Skeletal muscle satellite cell (primary cell): ENCODE measurements around the gene GPD1L.

ENCODE experiments used
- H3K27me3 ChIP-seq: 2 replicates; pipeline ENCODE4 v1.7.0; 2013; ENCODE audit warnings: low read length; ENCODE audit not compliant: control insufficient read depth, insufficient read depth
- H3K36me3 ChIP-seq: 2 replicates; pipeline ENCODE4 v1.7.0; 2013; ENCODE audit warnings: mild to moderate bottlenecking, control low read depth, low read length; ENCODE audit not compliant: insufficient read depth
- H3K4me1 ChIP-seq: 2 replicates; pipeline ENCODE4 v1.7.0; 2013; ENCODE audit warnings: low read length; ENCODE audit not compliant: control insufficient read depth, insufficient read depth
- H3K4me2 ChIP-seq: 2 replicates; pipeline ENCODE4 v1.7.0; 2013; ENCODE audit warnings: mild to moderate bottlenecking, low read length
- H3K4me3 ChIP-seq: 2 replicates; pipeline ENCODE4 v1.7.0; 2013; ENCODE audit warnings: low read length
- H3K9ac ChIP-seq: 2 replicates; pipeline ENCODE4 v1.7.0; 2013; ENCODE audit warnings: mild to moderate bottlenecking, low read depth, low read length, moderate library complexity
- H3K9me3 ChIP-seq: replicated peaks from 2 replicates; pipeline ENCODE4 v1.7.0; 2013; ENCODE audit warnings: mild to moderate bottlenecking, control low read depth, low read length

Gene GPD1L

DNA sequence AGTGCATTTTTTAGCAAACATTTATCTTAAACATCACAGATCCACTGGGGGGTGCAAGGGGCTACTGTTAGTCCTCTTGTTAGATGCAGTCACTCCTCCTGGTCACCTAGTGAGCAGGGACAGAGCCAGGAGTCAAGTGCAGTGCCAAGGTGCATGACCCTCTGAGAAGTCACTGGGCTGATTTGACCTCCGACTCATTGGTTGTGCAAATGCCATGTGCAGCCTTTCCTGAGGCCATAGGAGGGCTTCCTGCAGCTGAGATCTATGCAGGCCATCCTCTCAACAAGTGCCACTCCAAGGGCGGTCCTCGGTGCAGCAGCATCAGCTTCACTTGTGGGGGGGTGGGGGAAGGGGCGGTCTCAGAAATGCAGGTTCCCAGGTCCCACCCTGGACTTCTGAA lies 60.2 kb downstream of the GPD1L start:
- Histone ChIP-seq H3K9me3 (no peaks in the 10 kb centered on the region), H3K36me3 (no peaks in the 10 kb centered on the region), H3K4me1 (no peaks in the 10 kb centered on the region), H3K4me2 (no peak overlapping the region), H3K4me3 (no peak overlapping the region), H3K9ac (no peak overlapping the region), H3K27me3 (no peaks in the 10 kb centered on the region)

DNA sequence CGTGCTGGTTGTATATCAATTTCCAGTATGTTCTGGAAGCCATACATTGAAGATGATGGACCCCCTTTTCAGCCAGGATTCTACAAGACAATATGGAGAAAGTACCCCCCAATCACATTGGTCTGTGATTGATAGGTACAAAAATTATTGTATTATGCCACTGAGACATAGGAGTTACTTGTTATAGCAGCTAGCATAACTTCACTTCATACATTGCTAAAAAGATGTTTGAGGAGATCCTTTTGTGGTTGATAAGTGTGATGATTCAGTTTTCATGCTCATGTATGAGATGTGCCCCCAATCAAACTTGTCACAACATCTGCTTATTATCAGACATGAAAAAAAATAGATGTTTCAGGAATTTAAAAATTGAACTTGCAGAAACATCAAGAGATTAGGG lies 66.0 kb downstream of the GPD1L start:
- Histone ChIP-seq H3K27me3 (no peaks in the 10 kb centered on the region), H3K9ac (no peak overlapping the region), H3K4me3 (no peak overlapping the region), H3K9me3 (no peaks in the 10 kb centered on the region), H3K36me3 (no peaks in the 10 kb centered on the region), H3K4me1 (peaks cover 1% of the 10 kb centered on the region), H3K4me2 (no peak overlapping the region)

DNA sequence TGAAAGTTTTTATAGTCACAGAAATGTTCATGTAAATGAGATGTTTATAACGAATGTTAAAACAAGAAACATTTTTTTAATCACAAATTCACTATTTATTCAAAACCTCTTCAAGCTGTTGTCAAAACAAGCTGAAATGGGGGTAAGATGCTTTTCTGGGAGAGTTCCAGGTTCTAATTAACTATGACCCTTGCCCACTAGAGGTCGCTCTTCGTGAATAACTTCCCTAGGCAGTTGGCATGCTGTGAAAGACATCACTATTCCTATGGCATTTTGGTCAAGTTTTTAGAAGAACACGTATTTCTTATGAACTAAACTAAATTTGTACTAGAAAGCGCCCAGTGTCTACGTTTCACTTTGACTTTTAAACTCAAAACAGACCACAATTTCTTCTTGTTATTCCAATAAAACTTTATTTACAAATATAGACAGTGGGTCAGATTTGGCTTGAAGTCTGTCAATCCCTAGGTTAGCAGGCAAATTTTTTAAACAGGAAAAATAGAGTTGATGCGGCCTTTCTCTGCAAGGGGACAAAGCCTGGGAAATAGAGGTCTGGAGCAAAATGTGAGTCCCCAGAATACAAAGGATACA lies 69.3 kb downstream of the GPD1L start:
- Histone ChIP-seq H3K4me1 (peaks cover 5% of the 10 kb centered on the region), H3K4me3 (no peak overlapping the region), H3K27me3 (no peaks in the 10 kb centered on the region), H3K9ac (no peak overlapping the region), H3K9me3 (no peaks in the 10 kb centered on the region), H3K36me3 (no peaks in the 10 kb centered on the region), H3K4me2 (no peak overlapping the region)

- Histone ChIP-seq H3K4me1 (peaks cover 5% of the 10 kb centered on the region), H3K36me3 (no peaks in the 10 kb centered on the region), H3K9ac (no peak overlapping the region), H3K27me3 (no peaks in the 10 kb centered on the region), H3K4me3 (no peak overlapping the region), H3K4me2 (peak overlapping the region; percentile 51), H3K9me3 (no peaks in the 10 kb centered on the region)
Measured at GRCh38 chr3:32176989-32177701, 70.7 kb downstream of the GPD1L start.

- H3K9ac ChIP-seq = no peak overlapping the region
Measured at GRCh38 chr3:32177702-32178198, 71.3 kb downstream of the GPD1L start.

GRCh38 chr3:32180141-32180784 lies 73.8 kb downstream of the GPD1L start:
- H3K9ac ChIP-seq = no peak overlapping the region
- no peak overlapping the region for H3K4me2 ChIP-seq
- peaks cover 5% of the 10 kb centered on the region for H3K4me1 ChIP-seq
- H3K9me3 ChIP-seq = no peaks in the 10 kb centered on the region
- H3K27me3 ChIP-seq = no peaks in the 10 kb centered on the region
- no peaks in the 10 kb centered on the region for H3K36me3 ChIP-seq
- H3K4me3 ChIP-seq = no peak overlapping the region

More at GRCh38 chr3:32177702-32178198, 71.3 kb downstream of the GPD1L start:
- peaks cover 5% of the 10 kb centered on the region for H3K4me1 ChIP-seq
- H3K4me2 ChIP-seq = peak overlapping the region; percentile 51
- H3K36me3 ChIP-seq = no peaks in the 10 kb centered on the region
- no peaks in the 10 kb centered on the region for H3K9me3 ChIP-seq
- no peaks in the 10 kb centered on the region for H3K27me3 ChIP-seq
- H3K4me3 ChIP-seq = no peak overlapping the region

- H3K36me3 ChIP-seq = no peaks in the 10 kb centered on the region
- H3K4me3 ChIP-seq = no peak overlapping the region
- H3K9ac ChIP-seq = no peak overlapping the region
- H3K4me2 ChIP-seq = no peak overlapping the region
- no peaks in the 10 kb centered on the region for H3K27me3 ChIP-seq
- H3K4me1 ChIP-seq = peaks cover 5% of the 10 kb centered on the region
- H3K9me3 ChIP-seq = no peaks in the 10 kb centered on the region
Measured at GRCh38 chr3:32181365-32181764, 74.9 kb downstream of the GPD1L start.

DNA sequence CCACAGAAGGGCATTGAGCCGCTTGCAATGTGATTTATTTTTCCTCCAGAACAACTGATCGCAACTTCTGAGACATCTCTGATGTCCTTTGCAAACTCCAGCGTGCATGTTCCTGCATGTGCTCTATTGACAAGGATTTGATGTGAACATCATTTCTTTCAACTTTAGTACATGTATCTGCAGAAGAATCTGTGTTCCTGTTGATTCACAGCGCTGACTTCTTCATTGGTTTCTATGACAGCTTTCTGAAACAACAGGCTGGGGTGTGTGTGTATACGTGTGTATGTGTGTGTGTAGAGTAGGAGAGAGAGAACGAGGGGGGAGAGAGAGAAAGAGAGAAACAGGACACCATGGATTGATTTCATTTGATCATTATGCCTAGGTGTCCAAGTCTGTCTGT lies 75.4 kb downstream of the GPD1L start:
- Histone ChIP-seq H3K9me3 (no peaks in the 10 kb centered on the region), H3K4me3 (no peak overlapping the region), H3K4me1 (peaks cover 5% of the 10 kb centered on the region)

DNA sequence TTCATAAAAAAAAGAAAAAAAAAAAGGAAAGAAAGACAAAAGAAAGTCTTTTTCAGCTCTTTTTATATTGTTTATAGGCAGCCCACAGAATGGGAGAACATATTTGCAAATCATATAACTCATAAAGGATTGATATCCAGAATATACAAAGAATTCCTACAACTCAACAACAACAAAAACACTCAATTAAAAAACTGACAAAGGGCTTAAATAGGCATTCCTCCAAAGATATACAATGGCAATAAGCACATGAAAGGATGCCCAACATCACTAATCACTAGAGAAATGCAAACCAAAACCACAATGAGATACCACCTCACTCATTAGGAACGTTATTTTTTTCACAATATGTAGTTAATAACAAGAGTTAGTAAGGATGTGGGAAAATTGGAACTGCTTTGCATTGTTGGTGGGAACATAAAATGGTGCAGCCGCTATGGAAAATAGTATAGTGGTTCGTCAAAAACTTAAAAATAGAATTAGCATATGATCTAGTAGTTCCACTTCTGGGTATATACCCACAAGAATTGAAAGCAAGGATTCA lies 77.8 kb downstream of the GPD1L start:
- Histone ChIP-seq H3K4me2 (no peak overlapping the region), H3K9me3 (no peaks in the 10 kb centered on the region), H3K9ac (no peak overlapping the region), H3K36me3 (no peaks in the 10 kb centered on the region), H3K4me3 (no peak overlapping the region), H3K27me3 (no peaks in the 10 kb centered on the region), H3K4me1 (no peaks in the 10 kb centered on the region)

More for the DNA sequence above, 75.4 kb downstream of the GPD1L start:
- Histone ChIP-seq H3K27me3 (no peaks in the 10 kb centered on the region), H3K36me3 (no peaks in the 10 kb centered on the region), H3K9ac (no peak overlapping the region), H3K4me2 (no peak overlapping the region)

DNA sequence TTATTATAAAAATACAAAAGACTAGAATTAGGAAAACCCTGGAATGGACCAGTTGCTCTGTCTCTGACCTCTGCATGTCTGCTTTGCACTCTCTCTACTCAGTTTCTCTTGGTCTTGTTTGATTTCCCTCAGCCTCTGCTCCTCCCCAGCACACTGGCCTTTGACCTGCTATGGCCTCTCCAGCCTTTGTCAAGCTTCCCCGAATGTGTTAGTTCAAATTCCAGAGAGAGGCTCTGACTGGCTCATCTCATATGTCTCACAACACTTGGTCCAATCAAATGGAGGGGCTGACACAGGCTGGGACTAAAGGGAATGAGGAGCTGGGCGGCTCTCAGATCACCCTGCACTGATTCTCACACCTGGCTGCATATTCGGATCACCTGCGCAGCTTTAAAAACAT lies 79.7 kb downstream of the GPD1L start:
- no peak overlapping the region for H3K4me3 ChIP-seq
- H3K4me1 ChIP-seq = no peaks in the 10 kb centered on the region
- no peaks in the 10 kb centered on the region for H3K9me3 ChIP-seq
- H3K36me3 ChIP-seq = no peaks in the 10 kb centered on the region
- no peak overlapping the region for H3K4me2 ChIP-seq
- no peak overlapping the region for H3K9ac ChIP-seq
- no peaks in the 10 kb centered on the region for H3K27me3 ChIP-seq

- no peak overlapping the region for H3K4me3 ChIP-seq
- H3K9ac ChIP-seq = no peak overlapping the region
- no peaks in the 10 kb centered on the region for H3K9me3 ChIP-seq
- no peaks in the 10 kb centered on the region for H3K27me3 ChIP-seq
- no peaks in the 10 kb centered on the region for H3K4me1 ChIP-seq
- no peaks in the 10 kb centered on the region for H3K36me3 ChIP-seq
- H3K4me2 ChIP-seq = no peak overlapping the region
Measured at GRCh38 chr3:32186876-32187275, 80.5 kb downstream of the GPD1L start.
